Lung (tissue), 12 donors: ENCODE data around the gene GPR137. TPM values are rescaled to one million over a fixed set of nuclear protein-coding genes. Genes with fewer than 3 reads are reported as not detected.

Experiments used
- ATAC-seq: fragments of 200-7000 bp; cut with Tn5 transposase; one replicate; pipeline ENCODE4 v1.9.1; 2020; ENCODE audit warnings: moderate number of reproducible peaks; ENCODE audit not compliant: insufficient read depth, low FRiP score
- DNase-seq, 3 donors: peaks; one replicate each; pipeline ENCODE4 v3.0.0-alpha.2; 2013 to 2017
- H3K27ac ChIP-seq, 2 donors: one replicate each; pipeline ENCODE4 v1.5.1; 2013; ENCODE audit warnings: mild to moderate bottlenecking in 2 of 2, moderate library complexity in 2 of 2, control low read depth in 1 of 2, inconsistent platforms in 1 of 2, low read depth in 1 of 2, low read length in 1 of 2
- H3K27me3 ChIP-seq, 3 donors: one replicate each; pipeline ENCODE4 v1.5.1; 2013; ENCODE audit warnings: low read length in 2 of 3; ENCODE audit not compliant: control insufficient read depth in 3 of 3, insufficient read depth in 3 of 3
- H3K36me3 ChIP-seq, 4 donors: one replicate each; pipeline ENCODE4 v1.5.1; 2013; ENCODE audit warnings: low read length in 4 of 4, mild to moderate bottlenecking in 1 of 4, moderate library complexity in 1 of 4; ENCODE audit not compliant: control insufficient read depth in 4 of 4, insufficient read depth in 4 of 4
- H3K4me1 ChIP-seq, 5 donors: one replicate each; pipeline ENCODE4 v1.5.1; 2013; ENCODE audit warnings: low read length in 5 of 5, mild to moderate bottlenecking in 2 of 5, moderate library complexity in 1 of 5; ENCODE audit not compliant: control insufficient read depth in 5 of 5, insufficient read depth in 5 of 5
- H3K4me3 ChIP-seq: one replicate; pipeline ENCODE4 v1.5.1; 2013; ENCODE audit warnings: mild to moderate bottlenecking, control low read depth, moderate library complexity
- H3K9ac ChIP-seq, 2 donors: one replicate each; pipeline ENCODE4 v1.5.1; 2013; ENCODE audit warnings: low read length in 2 of 2, control low read depth in 1 of 2; ENCODE audit not compliant: insufficient read depth in 1 of 2
- H3K9me3 ChIP-seq, 4 donors: one replicate each; pipeline ENCODE4 v1.5.1; 2013; ENCODE audit warnings: low read length in 3 of 4, mild to moderate bottlenecking in 1 of 4, moderate library complexity in 1 of 4; ENCODE audit not compliant: control insufficient read depth in 4 of 4, insufficient read depth in 3 of 4
- CTCF ChIP-seq: IDR thresholded peaks from 2 replicates; pipeline ENCODE4 v1.5.1; 2012; ENCODE audit warnings: mild to moderate bottlenecking; ENCODE audit errors: control extremely low read depth, extremely low read depth
- WGBS, 2 donors: extraction: QIAGEN DNeasy Blood & Tissue Kit; methylation state at CpG; one replicate each; pipeline ENCODE4 v1.1.7; 2013; 5-methylcytosine and 5-hydroxymethylcytosine counted together
- polyA plus RNA-seq, 2 donors: library from polyadenylated mRNA; stranded (reverse); fragments of 200-250 nt; gene quantifications; one replicate each; pipeline ENCODE4 v1.2.1, GENCODE V29; 2013
- total RNA-seq, 2 donors: library from RNA; depleted of rRNA in 1 of 2; stranded (reverse); fragments of >200 nt in 1 of 2; gene quantifications; one replicate each; pipeline ENCODE4 v1.2.1, GENCODE V29; 2014 to 2021
- donor health status: control.
- donor health status: control.
- donor health status: Bipolar disorder and iron deficiency.
- donor health status: healthy.
- donor health status: DM: yes; HTN: yes; CAD: no.

Gene GPR137
- total and polyA plus RNA-seq, 4 donors: 14.5 to 59.1 (median 27.5) TPM

GRCh38 chr11:64295760-64296159 is 10.1 kb downstream of the GPR137 start:
- no peak for TF ChIP-seq CTCF
- Histone ChIP-seq H3K9me3 (peaks cover 0 to 4% (median 0%) of the 10 kb centered on the region in 4 donors), H3K27ac (no peak overlapping the region), H3K4me3 (no peak overlapping the region), H3K4me1 (peaks cover 0 to 27% (median 10%) of the 10 kb centered on the region in 5 donors), H3K36me3 (no peaks in the 10 kb centered on the region), H3K9ac (no peak overlapping the region), H3K27me3 (peaks cover 0 to 82% (median 71%) of the 10 kb centered on the region in 3 donors)
- ATAC-seq: no peak
- no peak for DNase-seq
- WGBS, 2 donors: 90 to 94% methylated on average over 4 of the region's 4 CpGs

GRCh38 chr11:64296236-64296635 is 10.6 kb downstream of the GPR137 start:
- ATAC-seq (no peak), DNase-seq (no peak)
- Histone ChIP-seq H3K4me3 (no peak overlapping the region), H3K9me3 (peaks cover 0 to 2% (median 0%) of the 10 kb centered on the region in 4 donors), H3K9ac (no peak overlapping the region), H3K36me3 (no peaks in the 10 kb centered on the region), H3K4me1 (peaks cover 0 to 28% (median 10%) of the 10 kb centered on the region in 5 donors), H3K27me3 (peaks cover 0 to 82% (median 72%) of the 10 kb centered on the region in 3 donors), H3K27ac (no peak overlapping the region)
- WGBS, 2 donors: 20 to 23% methylated on average over 1 of the region's 1 CpG
- TF ChIP-seq CTCF: no peak

- no peaks in the 10 kb centered on the region for H3K36me3 ChIP-seq
Measured at GRCh38 chr11:64296830-64297698, 11.4 kb downstream of the GPR137 start.

More at GRCh38 chr11:64296830-64297698, 11.4 kb downstream of the GPR137 start:
- WGBS, 2 donors: 15 to 17% methylated on average over 29 to 34 of the region's 34 CpGs
- Histone ChIP-seq H3K4me3 (no peak overlapping the region), H3K27me3 (peaks cover 0 to 84% (median 79%) of the 10 kb centered on the region in 3 donors), H3K27ac (no peak overlapping the region), H3K4me1 (peaks cover 0 to 24% (median 10%) of the 10 kb centered on the region in 5 donors), H3K9me3 (no peaks in the 10 kb centered on the region), H3K9ac (no peak overlapping the region)
- no peak for TF ChIP-seq CTCF
- ATAC-seq: no peak
- no peak for DNase-seq
